Measurements from ENCODE around the gene SLC4A4.

The SLC4A4 gene

DNA sequence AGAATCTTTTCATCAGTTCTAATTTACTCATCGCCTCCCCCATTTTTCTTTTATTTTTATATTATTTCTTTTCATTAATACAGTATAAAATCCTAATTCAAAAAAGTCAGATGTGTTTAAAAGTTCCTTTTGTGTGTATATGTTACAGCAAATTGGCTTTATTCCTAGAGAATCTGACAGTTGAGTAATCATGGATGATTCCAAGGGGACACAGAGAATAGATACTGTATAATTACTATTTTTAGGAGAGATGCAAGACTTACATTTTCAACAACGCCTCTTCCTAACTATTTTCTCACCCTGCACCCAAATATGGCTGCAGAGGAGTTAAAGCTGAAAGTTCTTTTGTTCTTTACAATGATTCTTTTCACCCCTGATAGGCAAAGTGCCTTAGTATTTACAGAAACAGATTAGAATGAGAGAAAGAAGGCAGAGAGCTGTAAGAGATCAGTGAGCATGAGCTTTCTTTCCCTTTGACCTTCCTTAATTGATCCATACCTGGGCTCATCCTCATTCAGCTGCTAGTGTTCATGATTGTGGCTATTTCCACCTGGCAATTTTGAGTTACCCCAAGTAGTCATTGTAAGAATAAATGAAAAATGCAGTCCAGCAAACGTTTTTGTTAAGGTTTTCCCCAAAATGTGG lies 210.8 kb downstream of the SLC4A4 start:
- no peaks in the 10 kb centered on the region for H3K9me3 ChIP-seq (ENCODE audit: control insufficient read depth, insufficient read depth, low read depth, low read length)
- TF ChIP-seq ZSCAN4 (tag by site-specific recombination; IDR thresholded peaks at IDR 0.05) (no peak), ZIC2 (tag by site-specific recombination; IDR thresholded peaks at IDR 0.05) (no peak), ZNF169 (tag by site-specific recombination; IDR thresholded peaks at IDR 0.05) (no peak), ZNF518A (tag by site-specific recombination; conservative IDR thresholded peaks at IDR 0.05; ENCODE audit: low read depth) (no peak), ZNF585B (tag by site-specific recombination; IDR thresholded peaks at IDR 0.05) (no peak), ZBTB21 (tag by site-specific recombination; IDR thresholded peaks at IDR 0.05) (no peak), ZNF140 (tag by site-specific recombination; IDR thresholded peaks at IDR 0.05) (no peak), ZNF311 (tag by site-specific recombination; IDR thresholded peaks at IDR 0.05; ENCODE audit: borderline replicate concordance) (no peak), CTCF (tag by site-specific recombination; IDR thresholded peaks at IDR 0.05) (no peak), WT1 (tag by site-specific recombination; IDR thresholded peaks at IDR 0.05) (no peak), ZFHX2 (tag by site-specific recombination; conservative IDR thresholded peaks at IDR 0.05) (no peak), ZNF132 (tag by site-specific recombination; IDR thresholded peaks at IDR 0.05; ENCODE audit: borderline replicate concordance) (no peak)
- TF ChIP-seq, protein P1, sequence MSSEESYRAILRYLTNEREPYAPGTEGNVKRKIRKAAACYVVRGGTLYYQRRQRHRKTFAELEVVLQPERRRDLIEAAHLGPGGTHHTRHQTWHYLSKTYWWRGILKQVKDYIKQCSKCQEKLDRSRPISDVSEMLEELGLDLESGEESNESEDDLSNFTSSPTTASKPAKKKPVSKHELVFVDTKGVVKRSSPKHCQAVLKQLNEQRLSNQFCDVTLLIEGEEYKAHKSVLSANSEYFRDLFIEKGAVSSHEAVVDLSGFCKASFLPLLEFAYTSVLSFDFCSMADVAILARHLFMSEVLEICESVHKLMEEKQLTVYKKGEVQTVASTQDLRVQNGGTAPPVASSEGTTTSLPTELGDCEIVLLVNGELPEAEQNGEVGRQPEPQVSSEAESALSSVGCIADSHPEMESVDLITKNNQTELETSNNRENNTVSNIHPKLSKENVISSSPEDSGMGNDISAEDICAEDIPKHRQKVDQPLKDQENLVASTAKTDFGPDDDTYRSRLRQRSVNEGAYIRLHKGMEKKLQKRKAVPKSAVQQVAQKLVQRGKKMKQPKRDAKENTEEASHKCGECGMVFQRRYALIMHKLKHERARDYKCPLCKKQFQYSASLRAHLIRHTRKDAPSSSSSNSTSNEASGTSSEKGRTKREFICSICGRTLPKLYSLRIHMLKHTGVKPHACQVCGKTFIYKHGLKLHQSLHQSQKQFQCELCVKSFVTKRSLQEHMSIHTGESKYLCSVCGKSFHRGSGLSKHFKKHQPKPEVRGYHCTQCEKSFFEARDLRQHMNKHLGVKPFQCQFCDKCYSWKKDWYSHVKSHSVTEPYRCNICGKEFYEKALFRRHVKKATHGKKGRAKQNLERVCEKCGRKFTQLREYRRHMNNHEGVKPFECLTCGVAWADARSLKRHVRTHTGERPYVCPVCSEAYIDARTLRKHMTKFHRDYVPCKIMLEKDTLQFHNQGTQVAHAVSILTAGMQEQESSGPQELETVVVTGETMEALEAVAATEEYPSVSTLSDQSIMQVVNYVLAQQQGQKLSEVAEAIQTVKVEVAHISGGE (tag by site-specific recombination; conservative IDR thresholded peaks at IDR 0.05; ENCODE audit: low read depth): no peak
- CTCF ChIA-PET: interaction anchor here (0.6 kb wide), 1 partner anchor 19 kb away, joined by 3 read pairs; no protein-coding TSS in a partner anchor
- no peak overlapping the region for H3K4me3 ChIP-seq (ENCODE audit: low read depth, low read length)
- POLR2A ChIA-PET: no interaction called here
- H3K36me3 ChIP-seq (ENCODE audit: control insufficient read depth in 2 of 2, insufficient read depth in 1 of 2, low read length in 2 of 2): no peaks in the 10 kb centered on the region
- H3K4me1 ChIP-seq (ENCODE audit: control insufficient read depth, insufficient read depth, low read length): peaks cover 3% of the 10 kb centered on the region; the same call in 1 of the 2 replicates
- H3K27ac ChIP-seq (ENCODE audit: extremely low read depth, low read depth, low read length): no peak overlapping the region

All from HEK293 (cell line).